GM21515 (cell line): ENCODE data around the gene YIPF7.

Source experiments
- ATAC-seq: cut with Tn5 transposase; IDR thresholded peaks from one replicate; pipeline ENCODE4 v1.9.1; 2021; ENCODE audit not compliant: unreplicated experiment

Gene YIPF7

GRCh38 chr4:44651425-44651824, at the start of gene YIPF7:
YIPF7 (minus strand) TSS chr4:44651625; CDS start chr4:44650100, 1,525 bp downstream.
- ATAC-seq: no peak

GRCh38 chr4:44701037-44701436, 49.6 kb upstream of the YIPF7 start:
- ATAC-seq: no peak

- no peak for ATAC-seq
These were observed 49.0 kb upstream of the YIPF7 start for GRCh38 chr4:44700427-44700826.

GRCh38 chr4:44684648-44685047, 33.2 kb upstream of the YIPF7 start:
- ATAC-seq: no peak

DNA sequence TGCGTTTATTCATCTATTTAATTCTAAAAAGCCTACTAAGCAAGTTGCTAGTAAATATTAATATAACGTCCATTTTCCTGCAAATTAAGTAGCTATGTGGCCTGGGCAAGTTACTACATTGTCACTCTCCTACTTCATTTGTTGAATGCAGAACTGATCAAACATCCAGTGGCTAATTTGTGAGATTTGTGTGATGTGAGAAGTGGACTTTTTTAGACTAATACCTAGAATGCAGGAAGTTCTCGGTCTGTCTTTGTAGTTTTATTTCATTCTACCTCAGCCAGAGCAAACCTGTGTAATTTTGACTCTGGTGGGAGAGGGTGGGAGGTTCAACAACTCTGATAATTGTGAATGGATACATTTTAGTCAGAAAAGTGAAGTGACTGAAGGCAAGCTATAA, 27.6 kb upstream of the YIPF7 start:
- ATAC-seq: peak; percentile 5

- ATAC-seq: peak; percentile 98
These were observed 26.9 kb upstream of the YIPF7 start, which contains the start of gene GUF1 for GRCh38 chr4:44678094-44679041. GUF1 (plus strand) TSS chr4:44678420; CDS start chr4:44678623, 203 bp downstream.

- no peak for ATAC-seq
These were observed 23.9 kb upstream of the YIPF7 start for GRCh38 chr4:44675366-44675765.

- ATAC-seq: no peak
These were observed 23.0 kb upstream of the YIPF7 start for GRCh38 chr4:44674471-44674870.

- ATAC-seq: no peak
These were observed 20.2 kb upstream of the YIPF7 start for GRCh38 chr4:44671636-44672035.

DNA sequence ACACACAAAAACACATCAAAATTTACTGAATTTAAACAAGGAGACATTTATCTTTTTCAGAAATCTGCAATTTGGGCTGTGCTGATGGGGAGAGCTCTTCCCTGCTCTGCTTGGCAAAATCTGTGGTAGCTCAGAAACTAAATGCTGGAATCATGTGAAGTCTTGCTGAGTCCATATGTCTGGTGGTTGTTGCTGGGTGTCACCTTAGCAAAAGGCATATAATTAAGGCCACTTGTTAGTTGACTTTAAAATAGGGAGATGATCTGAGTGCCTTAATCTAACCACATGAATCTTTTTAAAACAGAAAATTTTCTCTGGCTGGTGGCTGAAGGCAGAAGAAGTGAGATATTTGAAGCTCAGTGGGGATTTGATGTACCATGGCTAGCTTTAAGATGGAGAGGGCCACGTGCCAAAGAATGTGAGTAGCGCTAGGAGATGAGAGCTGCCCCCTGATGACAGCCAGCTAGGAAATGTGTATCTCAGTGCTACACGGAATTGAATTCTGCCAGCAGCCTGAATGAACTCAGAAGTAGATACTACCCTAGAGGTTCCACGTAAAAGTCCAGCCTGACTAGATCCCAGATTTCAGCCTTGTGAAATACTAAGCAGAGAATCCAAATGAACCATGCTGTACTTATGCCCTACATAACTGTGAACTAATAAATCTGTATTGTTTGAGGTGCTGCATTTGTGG, 19.2 kb upstream of the YIPF7 start:
- ATAC-seq: no peak

DNA sequence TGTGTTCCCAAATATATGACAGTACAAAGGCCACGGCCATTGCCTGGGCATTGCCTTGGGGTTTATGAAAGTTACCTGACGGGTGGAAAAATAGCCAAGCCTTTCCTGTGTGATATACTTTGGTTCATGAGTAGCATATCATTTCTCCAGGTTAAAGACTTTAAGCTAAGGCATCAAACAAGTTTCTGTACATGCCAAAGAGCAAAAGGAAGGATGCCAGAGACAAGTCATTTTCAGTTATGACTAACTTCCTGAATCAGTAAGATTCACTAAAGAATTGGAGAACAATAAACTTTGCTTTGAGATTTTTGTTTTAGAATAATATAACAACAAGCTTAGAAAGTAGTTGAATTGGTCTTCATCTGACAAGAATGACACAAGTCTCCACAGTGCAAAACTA, 17.1 kb upstream of the YIPF7 start:
- ATAC-seq: no peak

- ATAC-seq: no peak
These were observed 12.3 kb upstream of the YIPF7 start for GRCh38 chr4:44663539-44664263.

DNA sequence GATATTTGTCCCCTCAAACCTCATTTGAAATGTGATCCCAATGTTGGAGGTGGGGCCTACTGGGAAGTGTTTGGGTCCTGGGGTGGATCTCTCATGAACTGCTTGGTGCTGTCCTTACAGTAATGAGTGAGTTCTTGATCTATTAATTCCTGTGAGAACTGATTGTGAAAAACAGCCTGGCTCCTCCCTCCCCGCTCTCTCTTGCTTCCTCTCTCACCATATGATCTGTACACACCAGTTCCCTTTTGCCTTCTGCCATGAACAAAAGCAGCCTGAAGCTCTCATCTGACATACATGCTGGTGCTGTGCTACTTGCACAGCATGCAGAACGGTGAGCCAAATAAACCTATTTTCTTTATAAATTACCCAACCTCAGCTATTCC, 11.2 kb upstream of the YIPF7 start:
- ATAC-seq: no peak

DNA sequence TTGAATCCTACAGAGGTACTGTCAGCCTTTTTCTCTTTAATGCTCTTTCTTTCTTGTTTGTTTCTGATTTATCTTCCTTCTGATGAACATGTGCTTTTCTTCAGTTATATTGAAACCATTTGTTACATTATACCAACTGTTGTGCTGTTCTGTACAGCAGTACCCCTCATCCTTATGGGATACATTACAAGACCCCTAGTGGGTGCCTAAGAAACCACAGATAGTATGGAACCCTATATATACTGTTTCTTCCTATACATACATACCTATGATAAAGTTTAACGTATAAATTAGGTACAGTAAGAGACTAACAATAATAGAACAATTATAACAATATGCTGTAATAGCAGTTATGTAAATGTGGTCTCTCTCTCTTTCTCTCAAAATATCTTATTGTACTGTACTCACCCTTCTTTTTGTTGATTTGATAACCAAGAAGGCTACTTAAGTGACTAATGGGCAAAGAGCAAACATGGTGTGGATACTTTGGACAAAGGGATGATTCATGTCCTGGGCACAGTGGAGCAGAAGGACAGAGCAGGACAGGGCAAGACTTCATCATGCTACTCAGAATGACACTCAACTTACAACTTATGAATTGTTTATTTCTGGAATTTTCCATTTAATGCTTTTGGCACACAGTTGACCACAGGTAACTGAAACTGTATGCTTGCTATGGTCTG, 10.7 kb upstream of the YIPF7 start:
- no peak for ATAC-seq

GRCh38 chr4:44660396-44660795, 9.0 kb upstream of the YIPF7 start:
- ATAC-seq: no peak

- no peak for ATAC-seq
These were observed 577 bp upstream of the YIPF7 start for GRCh38 chr4:44652002-44652401.

DNA sequence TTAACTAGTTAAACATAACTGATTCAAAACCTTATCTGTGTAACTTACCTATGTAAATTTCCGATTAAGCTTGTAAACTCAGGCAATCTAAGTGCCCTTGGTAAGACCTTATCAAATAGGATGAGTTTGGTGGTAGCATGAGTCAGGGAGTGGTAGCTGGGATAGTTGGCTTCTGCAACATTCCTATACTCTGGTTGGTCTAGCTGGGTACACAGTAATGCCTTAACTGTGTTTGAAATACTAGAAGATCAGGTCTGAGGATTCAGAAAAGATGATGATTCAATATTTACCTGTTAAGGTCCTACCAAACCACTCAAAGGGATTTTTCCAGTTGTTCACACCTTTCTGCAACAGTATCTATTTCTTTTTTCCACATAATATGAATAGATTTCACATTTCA, 5.3 kb downstream of the YIPF7 start:
- ATAC-seq: no peak

- no peak for ATAC-seq
These were observed 13.3 kb downstream of the YIPF7 start for GRCh38 chr4:44638091-44638490.

DNA sequence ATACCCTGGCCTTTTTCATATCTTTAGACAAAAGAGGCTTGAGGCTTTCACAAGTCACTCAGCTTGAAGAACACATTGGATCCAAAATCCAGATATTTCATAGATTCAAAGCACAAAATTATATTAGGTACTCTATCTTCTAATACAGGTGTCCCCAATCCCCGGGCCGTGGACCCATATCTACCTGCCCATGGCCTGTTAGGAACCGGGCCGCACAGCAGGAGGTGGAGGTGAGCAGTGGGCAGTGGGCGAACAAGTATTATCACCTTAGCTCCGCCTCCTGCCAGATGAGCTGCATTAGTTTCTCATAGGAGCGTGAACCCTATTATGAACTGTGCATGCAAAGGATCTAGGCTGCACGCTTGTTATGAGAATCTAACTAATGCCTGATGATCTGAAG, 18.7 kb downstream of the YIPF7 start:
- no peak for ATAC-seq

GRCh38 chr4:44632089-44632488, 19.3 kb downstream of the YIPF7 start:
- no peak for ATAC-seq
